ENCODE results near the gene INAFM2. TPM values are rescaled to one million over a fixed set of nuclear protein-coding genes. Genes with fewer than 3 reads are reported as not detected.

INAFM2 gene
- total RNA-seq: 14.6 TPM

DNA sequence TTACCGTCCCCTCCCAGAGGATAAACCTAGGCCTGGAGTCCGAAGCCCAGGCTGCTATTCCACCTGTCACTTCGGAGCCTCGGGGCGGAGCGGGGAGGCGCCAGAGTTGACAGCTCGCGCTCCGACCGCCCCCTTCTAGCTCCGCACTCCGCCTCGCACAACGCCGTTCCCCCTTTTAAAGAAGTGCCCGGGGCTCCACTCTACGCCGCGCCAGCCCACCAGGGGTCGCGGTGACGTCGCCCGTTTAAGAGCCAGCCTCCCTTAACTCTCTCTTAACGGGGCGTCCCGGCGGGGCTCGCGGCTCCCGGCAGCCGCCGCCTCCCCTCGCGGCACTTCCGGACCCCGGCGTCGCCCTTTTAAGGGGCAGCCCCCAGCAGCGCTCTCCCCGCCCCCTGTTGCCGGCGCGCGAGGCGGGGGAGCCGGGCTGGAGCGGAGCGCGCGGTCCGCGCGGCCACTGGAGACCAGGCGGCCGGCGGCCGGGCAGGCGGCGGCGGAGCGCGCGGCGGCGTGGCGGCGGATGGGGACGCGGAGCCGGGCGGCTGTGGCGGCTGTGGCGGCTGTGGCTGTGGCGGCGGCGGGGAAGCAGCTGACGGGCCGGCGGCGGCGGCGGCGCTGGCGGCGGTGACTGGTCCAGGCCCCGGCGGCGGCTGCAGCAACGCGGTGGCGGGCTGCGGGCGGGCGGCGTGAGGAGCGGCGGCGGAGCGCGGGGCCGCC is at the start of gene INAFM2:
INAFM2 (plus strand) TSS at position 454 of the 714 bp plus-strand sequence. CDS start 364 bp downstream, outside the sequence.

DNA sequence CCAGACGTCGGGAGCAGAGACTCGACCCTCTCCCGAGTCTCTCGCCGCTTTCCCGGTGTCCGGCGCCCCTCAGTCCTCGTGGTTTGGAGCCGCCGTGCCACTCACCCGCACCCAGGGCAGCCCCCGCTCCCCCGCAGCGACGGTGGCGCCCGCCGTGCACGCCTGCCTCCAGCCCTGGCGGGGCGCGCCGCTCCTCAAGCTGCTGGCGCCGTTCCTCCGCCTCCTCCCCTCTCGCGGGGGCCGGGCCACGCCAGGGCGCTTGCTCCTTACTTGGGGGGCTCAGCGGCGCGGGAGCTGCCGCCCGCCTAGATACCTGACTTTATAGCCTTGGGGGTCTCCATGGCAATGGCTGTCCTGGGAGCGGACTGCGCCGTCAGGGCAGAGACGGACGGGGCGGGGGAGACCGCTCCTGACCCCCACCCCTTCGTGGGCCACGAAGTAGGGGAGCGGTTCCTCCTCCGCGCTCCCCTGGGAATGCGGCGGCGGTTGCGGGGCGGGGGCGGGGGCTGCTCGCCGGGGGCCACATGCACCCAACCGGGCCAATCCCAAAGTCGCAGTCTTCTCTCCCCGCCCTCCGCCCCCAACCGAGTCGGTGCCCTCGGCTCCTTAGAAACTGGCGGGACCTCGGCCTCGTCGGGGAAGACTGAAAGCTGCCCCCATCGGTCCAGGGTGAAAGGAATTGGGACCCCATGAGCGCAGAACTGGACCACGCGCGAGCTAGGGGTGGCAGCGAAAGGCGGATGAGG is 40.5 kb upstream of the INAFM2 start, which contains the start of gene ANKRD63:
ANKRD63 (minus strand) TSS at position 196 of the 746 bp plus-strand sequence. CDS start 478 bp downstream, outside the sequence.

DNA sequence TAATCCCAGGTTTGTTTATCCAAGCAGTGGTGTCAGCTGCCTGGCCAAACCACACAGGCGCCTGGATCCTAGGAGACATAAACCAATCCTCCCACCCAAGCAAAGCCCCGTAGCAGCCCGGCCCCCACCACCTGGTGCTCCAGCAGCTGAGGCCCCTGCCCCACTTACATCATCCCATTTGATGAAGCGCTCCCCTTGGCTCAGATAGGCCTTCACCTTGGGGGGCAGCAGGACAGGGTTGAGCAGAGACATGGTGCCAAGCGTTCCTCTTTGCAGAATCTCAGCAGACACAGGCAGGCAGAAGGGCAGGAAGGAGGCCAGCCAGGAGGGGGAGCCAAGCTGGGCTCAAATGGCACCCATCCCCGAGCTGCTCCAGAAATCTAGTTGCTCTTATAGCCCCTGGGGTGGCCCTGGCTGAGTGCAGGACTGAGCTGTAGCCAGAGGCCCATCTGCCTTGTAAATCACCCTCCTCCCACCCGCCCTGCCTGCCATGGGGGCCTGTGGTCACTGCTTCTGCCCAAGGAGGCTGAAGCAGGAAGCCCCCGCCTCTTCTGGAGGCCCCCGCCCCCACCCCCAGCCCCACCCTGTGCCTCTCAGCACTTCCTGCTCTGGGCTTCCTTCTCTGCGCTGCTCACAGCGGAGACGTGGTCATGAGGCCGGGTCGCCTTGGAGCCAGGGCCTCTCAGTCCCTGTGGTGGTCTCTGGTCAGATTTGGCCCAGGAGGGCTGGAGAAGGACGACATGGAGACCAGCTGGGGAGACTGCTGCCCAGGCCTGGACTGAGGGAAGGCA is 15.9 kb upstream of the INAFM2 start, which contains the start of gene PLCB2:
PLCB2 (minus strand) TSS at position 515 of the 791 bp plus-strand sequence; CDS start at position 252, 263 bp downstream.

DNA sequence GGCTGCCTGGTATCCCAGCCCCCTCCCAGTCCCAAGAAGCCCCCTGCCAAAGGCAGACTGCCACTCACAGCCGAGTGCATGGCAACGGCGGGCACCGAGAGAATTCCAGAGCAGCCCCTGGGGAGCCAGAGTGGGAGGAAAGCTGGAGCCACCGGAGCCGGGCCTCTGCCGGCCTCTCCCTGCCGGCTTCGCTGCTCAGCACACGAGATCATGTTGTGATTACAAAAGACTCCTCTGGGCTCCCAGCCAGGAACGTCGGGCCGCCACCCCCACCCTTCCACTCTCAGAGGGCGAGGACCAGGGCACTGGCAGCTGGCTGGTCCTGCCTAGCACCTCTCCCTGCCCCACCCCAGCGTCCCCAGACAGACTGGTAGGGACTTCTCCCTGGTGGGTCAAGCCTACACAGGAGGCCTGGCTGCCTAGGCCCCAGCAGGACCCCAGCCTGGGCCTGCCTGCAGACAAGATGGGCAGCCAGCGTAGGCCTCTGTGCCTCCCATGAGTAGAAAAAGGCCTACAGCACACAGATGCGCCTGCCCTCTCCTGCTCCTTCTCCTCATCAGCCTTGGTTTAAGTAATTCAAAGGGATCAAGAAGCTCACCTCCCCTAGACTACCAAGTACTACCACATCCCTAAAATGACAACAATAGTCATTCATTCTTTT is 17.4 kb downstream of the INAFM2 start, which contains the start of gene CCDC9B:
CCDC9B (minus strand) TSS at position 200 of the 661 bp plus-strand sequence; CDS start at position 80, 120 bp downstream.

DNA sequence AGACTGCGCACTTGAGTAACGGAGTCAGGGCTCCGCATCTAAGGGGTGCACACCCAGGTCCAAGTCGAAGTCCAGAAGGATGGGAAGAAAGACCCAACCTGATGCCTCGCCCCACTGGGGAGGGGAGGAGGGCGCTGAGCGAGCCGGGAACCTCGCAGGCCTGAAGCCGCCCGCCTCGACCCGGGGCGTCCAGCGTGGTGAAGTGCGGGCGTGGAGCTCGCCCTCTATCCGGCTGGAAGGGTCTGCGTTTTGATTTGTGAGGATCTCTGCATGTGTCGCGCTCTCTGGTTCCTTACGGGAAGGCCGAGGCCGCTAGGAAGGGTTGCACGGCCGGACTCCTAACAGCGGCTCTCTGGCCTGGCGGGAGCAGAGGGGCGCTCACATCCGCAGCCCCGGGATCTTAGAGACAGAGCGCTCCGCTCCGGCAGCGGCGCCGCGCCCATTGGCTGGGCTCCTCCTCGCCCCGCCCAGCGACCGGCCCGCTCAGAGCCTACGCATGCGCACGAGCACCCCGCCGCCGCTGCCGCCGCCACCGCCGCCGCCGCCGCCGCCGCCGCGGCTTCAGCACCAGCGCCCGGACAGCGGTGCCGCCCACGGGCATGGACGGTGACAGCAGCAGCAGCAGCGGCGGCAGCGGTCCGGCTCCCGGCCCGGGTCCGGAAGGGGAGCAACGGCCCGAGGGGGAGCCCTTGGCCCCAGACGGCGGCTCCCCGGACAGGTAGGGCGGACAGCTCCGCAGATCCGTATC is 34.4 kb downstream of the INAFM2 start, which contains the start of gene DISP2:
DISP2 (plus strand) TSS at position 497 of the 748 bp plus-strand sequence; CDS start at position 600, 103 bp downstream.

Other genes starting within 250 kb of the INAFM2 start
- gene BMF, start 214.8 kb upstream of the INAFM2 start, total RNA-seq: 20.1 TPM
- 14.3 TPM for gene BUB1B, start 162.6 kb upstream of the INAFM2 start, total RNA-seq
- gene PAK6, start 84.6 kb upstream of the INAFM2 start, total RNA-seq: 5.4 TPM
- gene ANKRD63, start 40.6 kb upstream of the INAFM2 start, total RNA-seq: not detected
- gene PLCB2, start 15.8 kb upstream of the INAFM2 start, total RNA-seq: 9.7 TPM
- gene CCDC9B, start 17.2 kb downstream of the INAFM2 start, total RNA-seq: 8.4 TPM
- not detected for gene PHGR1, start 27.3 kb downstream of the INAFM2 start, total RNA-seq
- 3.3 TPM for gene DISP2, start 34.5 kb downstream of the INAFM2 start, total RNA-seq
- gene KNSTRN, start 59.0 kb downstream of the INAFM2 start, total RNA-seq: 26.5 TPM
- gene IVD, start 82.1 kb downstream of the INAFM2 start, total RNA-seq: 80.4 TPM
- 12.9 TPM for gene BAHD1, start 117.3 kb downstream of the INAFM2 start, total RNA-seq
- 18.8 TPM for gene CHST14, start 147.3 kb downstream of the INAFM2 start, total RNA-seq
- gene CCDC32, start 241.3 kb downstream of the INAFM2 start, total RNA-seq: 25.8 TPM
- gene RPUSD2, start 245.6 kb downstream of the INAFM2 start, total RNA-seq: 7.3 TPM

Data from camera-type eye (tissue), 1 donor.